Kidney (tissue), 14 donors: ENCODE data around the gene GAPDH. TPM values are rescaled to one million over a fixed set of nuclear protein-coding genes. Genes with fewer than 3 reads are reported as not detected.
"Not testable (repeated sequence)": the region's sequence is repeated elsewhere in the genome, so short reads cannot be mapped to it uniquely, and the experiment has no call there.

Source experiments
- DNase-seq, 5 donors: peaks; one replicate each; pipeline ENCODE4 v3.0.0-alpha.2; 2013 to 2020
- FAIRE-seq: peaks from 2 replicates; lab custom pipeline; 2012; peaks lifted over from hg19 to GRCh38; lab: Jason Lieb, UNC
- H3K27ac ChIP-seq, 2 donors: one replicate each; pipeline ENCODE4 v1.7.0; 2013; ENCODE audit warnings: low read depth in 2 of 2, low read length in 2 of 2, inconsistent platforms in 1 of 2
- H3K27me3 ChIP-seq: one replicate; pipeline ENCODE4 v1.7.1; 2013; ENCODE audit warnings: low read length, inconsistent platforms; ENCODE audit not compliant: control insufficient read depth, insufficient read depth
- H3K36me3 ChIP-seq, 3 donors: one replicate each; pipeline versions ENCODE4 v1.7.0 to v1.7.1; 2013; ENCODE audit warnings: low read length in 3 of 3, control low read depth in 1 of 3, inconsistent platforms in 1 of 3; ENCODE audit not compliant: insufficient read depth in 3 of 3, control insufficient read depth in 2 of 3
- H3K4me1 ChIP-seq, 3 donors: one replicate each; pipeline versions ENCODE4 v1.7.0 to v1.7.1; 2013; ENCODE audit warnings: low read length in 3 of 3, inconsistent platforms in 1 of 3, low read depth in 1 of 3; ENCODE audit not compliant: control insufficient read depth in 2 of 3, insufficient read depth in 2 of 3
- H3K4me3 ChIP-seq, 3 donors: one replicate each; pipeline versions ENCODE4 v1.7.0 to v1.8.1; 2013; ENCODE audit warnings: low read length in 3 of 3, control low read depth in 1 of 3, inconsistent platforms in 1 of 3
- H3K9ac ChIP-seq, 3 donors: one replicate each; pipeline versions ENCODE4 v1.7.0 to v1.7.1; 2013; ENCODE audit warnings: low read length in 3 of 3, control low read depth in 1 of 3, inconsistent platforms in 1 of 3
- H3K9me3 ChIP-seq, 3 donors: one replicate each; pipeline versions ENCODE4 v1.7.0 to v1.7.1; 2013; ENCODE audit warnings: low read length in 3 of 3, control low read depth in 1 of 3, inconsistent platforms in 1 of 3; ENCODE audit not compliant: control insufficient read depth in 2 of 3, insufficient read depth in 1 of 3
- CTCF ChIP-seq: IDR thresholded peaks from 3 replicates; pipeline ENCODE4 v1.5.1; 2012; ENCODE audit warnings: mild to moderate bottlenecking, moderate library complexity, borderline replicate concordance; ENCODE audit not compliant: insufficient read depth; ENCODE audit errors: extremely low read depth
- intact Hi-C: fragments of 100-400 bp; cut with DNase I; formaldehyde crosslinking; loops from one replicate; pipeline ENCODE4 v1.11.1; 2022
- polyA plus RNA-seq: library from polyadenylated mRNA; stranded (reverse); fragments of 350-450 nt; fragmentation: Illumina TruSeq; extraction: RNeasy Lipid Tissue Mini Kit (QIAGEN cat#74804); gene quantifications from one replicate; pipeline ENCODE4 v1.2.3, GENCODE V29; 2014; ENCODE audit warnings: low read depth, low replicate concordance; ENCODE audit not compliant: insufficient read depth
- total RNA-seq: library from RNA; stranded (reverse); fragmentation: NEBNext Ultra II Directional; extraction: Animal tissue kit (Norgen Biotek cat#: 25700); gene quantifications from one replicate; pipeline ENCODE4 v1.2.1, GENCODE V29; 2021
- donor health status: control.
- donor health status: control.
- donor health status: control.
- donor health status: control.
- donor health status: control.
- donor health status: DM: yes; HTN: yes; CAD: no.
- donor health status: Normal renal cell carcinoma (clear cell type).

The GAPDH gene
- total and polyA plus RNA-seq, 2 donors from 2014 or later, result 1,501 to 4,871 TPM

- no peak overlapping the region for H3K4me3 ChIP-seq
- intact Hi-C loops, result no loop called here
- H3K27me3 ChIP-seq, result no peaks in the 10 kb centered on the region
- no peak for FAIRE-seq
- H3K9me3 ChIP-seq, result no peaks in the 10 kb centered on the region
- no peak for TF ChIP-seq CTCF
- H3K4me1 ChIP-seq, result peaks cover 1 to 5% (median 2%) of the 10 kb centered on the region in 3 donors
- DNase-seq, result no peak
- peaks cover 2 to 6% (median 2%) of the 10 kb centered on the region in 3 donors for H3K36me3 ChIP-seq
- H3K9ac ChIP-seq, result no peak overlapping the region
- H3K27ac ChIP-seq, result no peak overlapping the region
These were observed 44.9 kb upstream of the GAPDH start for GRCh38 chr12:6489449-6489848.

- H3K4me3 ChIP-seq, H3K9me3 ChIP-seq, H3K9ac ChIP-seq, intact Hi-C loops, H3K27ac ChIP-seq, FAIRE-seq, DNase-seq, H3K27me3 ChIP-seq, H3K36me3 ChIP-seq: not testable (repeated sequence)
- peaks cover 7 to 10% (median 8%) of the 10 kb centered on the region in 3 donors for H3K4me1 ChIP-seq
These were observed 43.6 kb upstream of the GAPDH start for GRCh38 chr12:6490673-6491072.

GRCh38 chr12:6492838-6493496 lies 41.4 kb upstream of the GAPDH start, which contains the start of gene MRPL51:
Gene MRPL51, minus strand, starts transcription at chr12:6493262. Its CDS starts 126 bp downstream, at chr12:6493136.
- no peaks in the 10 kb centered on the region for H3K9me3 ChIP-seq
- H3K9ac ChIP-seq, result peak within 1 kb of the TSS; percentile 98 to 100 (median 99)
- H3K27ac ChIP-seq, result peak within 1 kb of the TSS; percentile 93 to 99
- H3K27me3 ChIP-seq, result no peaks in the 10 kb centered on the region
- peak within 1 kb of the TSS; percentile 99 to 100 (median 100) for H3K4me3 ChIP-seq
- intact Hi-C loops, result no loop called here
- FAIRE-seq (no peak), DNase-seq (peak; percentile 97 to 99 (median 98))
- peaks cover 7 to 10% (median 8%) of the 10 kb centered on the region in 3 donors for H3K4me1 ChIP-seq
- TF ChIP-seq CTCF, result no peak
- H3K36me3 ChIP-seq, result peaks cover 2 to 6% (median 5%) of the 10 kb centered on the region in 3 donors

- no peaks in the 10 kb centered on the region for H3K27me3 ChIP-seq
- H3K9ac ChIP-seq, result peak within 1 kb of the TSS; percentile 98 to 100 (median 99)
- peaks cover 7 to 10% (median 8%) of the 10 kb centered on the region in 3 donors for H3K4me1 ChIP-seq
- no peaks in the 10 kb centered on the region for H3K9me3 ChIP-seq
- peaks cover 2 to 6% (median 5%) of the 10 kb centered on the region in 3 donors for H3K36me3 ChIP-seq
- peak within 1 kb of the TSS; percentile 99 to 100 (median 100) for H3K4me3 ChIP-seq
- DNase-seq, result peak; percentile 96 to 98 (median 98)
- FAIRE-seq, result no peak
- intact Hi-C loops, result no loop called here
- peak; percentile 8 for TF ChIP-seq CTCF
- H3K27ac ChIP-seq, result peak within 1 kb of the TSS; percentile 93 to 99
These were observed 40.6 kb upstream of the GAPDH start, which contains the start of gene NCAPD2 for GRCh38 chr12:6493497-6494257. Gene NCAPD2, plus strand, starts transcription at chr12:6494102. Its CDS starts 997 bp downstream, at chr12:6495099.
